ENCODE results near the gene GRM7. TPM values are rescaled to one million over a fixed set of nuclear protein-coding genes. Genes with fewer than 3 reads are reported as not detected.

GRM7 gene
- total and polyA plus RNA-seq, 4 donors: 0.08 to 0.33 TPM; not detected in 2

DNA sequence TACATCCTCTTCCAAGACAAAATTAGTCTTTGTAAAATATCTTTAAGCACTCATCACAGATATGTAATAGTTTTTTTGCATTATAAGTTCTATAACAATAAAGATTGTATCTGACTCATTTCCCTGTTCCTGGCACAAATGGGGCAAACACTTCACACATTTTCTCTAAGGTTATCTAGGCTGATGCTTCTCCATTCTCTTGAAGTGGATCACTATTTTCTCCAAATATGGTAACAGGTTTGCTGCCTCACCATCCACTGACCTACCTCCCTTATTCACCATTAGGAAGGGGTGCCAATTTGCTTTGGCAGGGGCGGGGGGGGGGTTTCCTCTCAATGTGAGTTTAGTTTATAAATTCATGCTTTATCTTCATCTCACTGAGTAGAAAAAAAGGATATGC is 873.0 kb downstream of the GRM7 start:
- Histone ChIP-seq H3K4me1 (ENCODE audit: control insufficient read depth in 4 of 4, insufficient read depth in 4 of 4, low read length in 3 of 4) (no peaks in the 10 kb centered on the region), H3K27ac (ENCODE audit: low read depth in 1 of 2, low read length in 2 of 2) (no peak overlapping the region), H3K27me3 (ENCODE audit: control insufficient read depth in 4 of 4, insufficient read depth in 4 of 4, low read length in 3 of 4) (no peaks in the 10 kb centered on the region), H3K9ac (ENCODE audit: low read depth in 1 of 2, low read length in 2 of 2) (no peak overlapping the region), H3K4me3 (ENCODE audit: low read depth in 1 of 3, low read length in 3 of 3) (no peak overlapping the region), H3K36me3 (ENCODE audit: control insufficient read depth in 4 of 4, insufficient read depth in 3 of 4, low read depth in 1 of 4, low read length in 3 of 4) (no peaks in the 10 kb centered on the region), H3K9me3 (ENCODE audit: control insufficient read depth in 4 of 4, low read length in 3 of 4) (peaks cover 0 to 3% (median 2%) of the 10 kb centered on the region in 4 donors)
- WGBS: 46% methylated on average over 1 of the region's 1 CpG
- TF ChIP-seq RXRA (IDR thresholded peaks at IDR 0.05): no peak
- TF ChIP-seq YY1 (IDR thresholded peaks at IDR 0.05): no peak
- TF ChIP-seq SP1 (IDR thresholded peaks at IDR 0.05): no peak
- TF ChIP-seq GABPA (IDR thresholded peaks at IDR 0.05 in 1 of 2, conservative IDR thresholded peaks at IDR 0.05 in 1 of 2): no peak
- TF ChIP-seq HNF4A (conservative IDR thresholded peaks at IDR 0.05): no peak
- TF ChIP-seq, protein P1, sequence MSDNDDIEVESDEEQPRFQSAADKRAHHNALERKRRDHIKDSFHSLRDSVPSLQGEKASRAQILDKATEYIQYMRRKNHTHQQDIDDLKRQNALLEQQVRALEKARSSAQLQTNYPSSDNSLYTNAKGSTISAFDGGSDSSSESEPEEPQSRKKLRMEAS (IDR thresholded peaks at IDR 0.05): no peak
- no peak for TF ChIP-seq JUND (IDR thresholded peaks at IDR 0.05)
- TF ChIP-seq HNF4G (IDR thresholded peaks at IDR 0.05): no peak
- TF ChIP-seq TAF1 (conservative IDR thresholded peaks at IDR 0.05): no peak
- TF ChIP-seq EGR1 (IDR thresholded peaks at IDR 0.05; ENCODE audit: low read depth in 2 of 2): no peak
- no peak for DNase-seq (ENCODE audit: low spot score)

DNA sequence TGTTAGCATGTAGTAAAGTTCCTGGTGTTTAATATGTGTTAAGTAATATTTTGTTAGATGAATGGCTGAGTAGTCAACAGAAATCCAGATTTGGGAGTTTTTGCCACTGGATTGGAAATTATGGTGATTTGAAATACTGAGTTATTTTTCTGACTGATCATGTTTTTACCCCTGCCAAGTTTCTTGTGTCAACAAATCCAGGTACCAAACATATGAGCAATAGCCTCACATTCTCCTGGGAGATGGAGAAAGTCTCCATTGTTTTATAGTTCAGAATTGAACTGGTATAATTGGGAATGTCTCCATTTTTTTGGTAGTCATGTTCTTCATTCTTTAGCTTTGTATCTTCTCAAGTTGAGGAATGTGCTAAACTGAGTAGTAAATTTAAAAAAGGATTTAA is 873.5 kb downstream of the GRM7 start:
- Histone ChIP-seq H3K4me1 (ENCODE audit: control insufficient read depth in 4 of 4, insufficient read depth in 4 of 4, low read length in 3 of 4) (peaks cover 0 to 3% (median 0%) of the 10 kb centered on the region in 4 donors), H3K4me3 (ENCODE audit: low read depth in 1 of 3, low read length in 3 of 3) (no peak overlapping the region), H3K27me3 (ENCODE audit: control insufficient read depth in 4 of 4, insufficient read depth in 4 of 4, low read length in 3 of 4) (no peaks in the 10 kb centered on the region), H3K9me3 (ENCODE audit: control insufficient read depth in 4 of 4, low read length in 3 of 4) (peaks cover 0 to 3% (median 2%) of the 10 kb centered on the region in 4 donors), H3K36me3 (ENCODE audit: control insufficient read depth in 4 of 4, insufficient read depth in 3 of 4, low read depth in 1 of 4, low read length in 3 of 4) (no peaks in the 10 kb centered on the region), H3K9ac (ENCODE audit: low read depth in 1 of 2, low read length in 2 of 2) (no peak overlapping the region), H3K27ac (ENCODE audit: low read depth in 1 of 2, low read length in 2 of 2) (no peak overlapping the region)
- no peak for TF ChIP-seq FOXA2 (IDR thresholded peaks at IDR 0.05)
- TF ChIP-seq HNF4A (conservative IDR thresholded peaks at IDR 0.05): no peak
- no peak for TF ChIP-seq SP1 (IDR thresholded peaks at IDR 0.05)
- no peak for DNase-seq (ENCODE audit: low spot score)

GRCh38 chr3:7737263-7737662 is 876.3 kb downstream of the GRM7 start:
- Histone ChIP-seq H3K27me3 (ENCODE audit: control insufficient read depth in 4 of 4, insufficient read depth in 4 of 4, low read length in 3 of 4) (no peaks in the 10 kb centered on the region), H3K27ac (ENCODE audit: low read depth in 1 of 2, low read length in 2 of 2) (no peak overlapping the region), H3K36me3 (ENCODE audit: control insufficient read depth in 4 of 4, insufficient read depth in 3 of 4, low read depth in 1 of 4, low read length in 3 of 4) (no peaks in the 10 kb centered on the region), H3K9ac (ENCODE audit: low read depth in 1 of 2, low read length in 2 of 2) (no peak overlapping the region), H3K4me3 (ENCODE audit: low read depth in 1 of 3, low read length in 3 of 3) (no peak overlapping the region), H3K4me1 (ENCODE audit: control insufficient read depth in 4 of 4, insufficient read depth in 4 of 4, low read length in 3 of 4) (peaks cover 0 to 11% (median 0%) of the 10 kb centered on the region in 4 donors), H3K9me3 (ENCODE audit: control insufficient read depth in 4 of 4, low read length in 3 of 4) (peaks cover 0 to 3% (median 2%) of the 10 kb centered on the region in 4 donors)
- DNase-seq (ENCODE audit: low spot score): no peak
- 96% methylated on average over 1 of the region's 1 CpG for WGBS
- TF ChIP-seq NR2F2 (IDR thresholded peaks at IDR 0.05): no peak

DNA sequence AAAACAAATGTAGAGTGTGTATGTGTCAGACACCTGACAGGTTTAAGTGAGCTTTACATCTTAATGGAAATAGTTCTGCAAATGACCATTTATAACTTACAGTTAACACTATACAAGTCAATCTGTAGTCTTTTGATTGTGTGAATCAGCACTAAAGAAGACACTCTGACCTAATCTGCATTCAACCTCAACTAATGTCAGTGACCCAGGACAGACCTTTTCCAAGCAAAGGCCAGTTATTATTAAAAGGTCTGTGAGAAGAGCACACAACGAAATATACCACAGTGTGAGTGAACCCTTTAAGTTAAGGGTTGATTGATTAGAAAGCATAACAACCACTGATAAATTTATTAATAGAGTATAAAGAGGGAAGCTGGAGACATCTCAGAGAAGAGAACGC is 878.8 kb downstream of the GRM7 start:
- TF ChIP-seq RXRA (IDR thresholded peaks at IDR 0.05) (peak; percentile 10 to 70), REST (IDR thresholded peaks at IDR 0.05) (no peak), CTCF (IDR thresholded peaks at IDR 0.05; ENCODE audit: low read depth, low read length, missing input control) (no peak), JUND (IDR thresholded peaks at IDR 0.05) (no peak), FOXA2 (IDR thresholded peaks at IDR 0.05) (no peak), EGR1 (IDR thresholded peaks at IDR 0.05; ENCODE audit: low read depth in 2 of 2) (no peak), HNF4A (conservative IDR thresholded peaks at IDR 0.05) (peak in 1 of 2 donors; percentile 22)
- Histone ChIP-seq H3K9me3 (ENCODE audit: control insufficient read depth in 4 of 4, low read length in 3 of 4) (peaks cover 0 to 3% (median 2%) of the 10 kb centered on the region in 4 donors), H3K27me3 (ENCODE audit: control insufficient read depth in 4 of 4, insufficient read depth in 4 of 4, low read length in 3 of 4) (no peaks in the 10 kb centered on the region), H3K4me3 (ENCODE audit: low read depth in 1 of 3, low read length in 3 of 3) (no peak overlapping the region), H3K9ac (ENCODE audit: low read depth in 1 of 2, low read length in 2 of 2) (no peak overlapping the region), H3K4me1 (ENCODE audit: control insufficient read depth in 4 of 4, insufficient read depth in 4 of 4, low read length in 3 of 4) (peaks cover 0 to 11% (median 0%) of the 10 kb centered on the region in 4 donors), H3K36me3 (ENCODE audit: control insufficient read depth in 4 of 4, insufficient read depth in 3 of 4, low read depth in 1 of 4, low read length in 3 of 4) (no peaks in the 10 kb centered on the region), H3K27ac (ENCODE audit: low read depth in 1 of 2, low read length in 2 of 2) (peak overlapping the region; percentile 63 to 88)
- WGBS: 63% methylated on average over 2 of the region's 2 CpGs
- no peak for DNase-seq (ENCODE audit: low spot score)

Data from liver (tissue), 9 donors.